Colon (tissue), 2 donors: Measurements from ENCODE around the gene BAHD1.

Experiments
- FAIRE-seq: peaks from 2 replicates; lab custom pipeline; 2012; peaks lifted over from hg19 to GRCh38; lab: Jason Lieb, UNC
- donor health status: control.
- donor health status: control.

BAHD1 gene

GRCh38 chr15:40424483-40425115, 16.2 kb upstream of the BAHD1 start:
- FAIRE-seq, result no peak

- FAIRE-seq, result no peak
These were observed 15.1 kb upstream of the BAHD1 start for GRCh38 chr15:40425681-40426080.

DNA sequence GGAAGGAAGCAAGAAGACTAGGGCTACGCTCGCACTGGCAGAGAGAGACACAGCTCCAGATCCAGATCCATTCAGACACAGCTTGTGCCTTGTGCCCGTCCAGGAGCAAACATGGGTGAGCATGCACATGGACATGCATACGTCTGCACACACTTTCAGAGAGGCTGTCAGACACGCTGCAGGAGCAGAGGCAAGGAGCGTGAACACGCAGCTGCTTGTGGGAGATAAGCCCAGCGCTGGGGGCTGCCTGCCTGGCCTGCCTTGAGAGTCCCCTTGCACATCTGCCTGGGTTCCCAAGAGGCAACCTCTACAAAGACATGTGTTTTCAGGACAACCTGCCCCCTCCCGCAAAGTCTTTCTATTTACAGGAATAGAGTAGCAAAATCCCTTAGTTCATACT, 13.6 kb upstream of the BAHD1 start:
- FAIRE-seq, result no peak

- FAIRE-seq, result no peak
These were observed 12.6 kb upstream of the BAHD1 start for GRCh38 chr15:40428185-40428584.

DNA sequence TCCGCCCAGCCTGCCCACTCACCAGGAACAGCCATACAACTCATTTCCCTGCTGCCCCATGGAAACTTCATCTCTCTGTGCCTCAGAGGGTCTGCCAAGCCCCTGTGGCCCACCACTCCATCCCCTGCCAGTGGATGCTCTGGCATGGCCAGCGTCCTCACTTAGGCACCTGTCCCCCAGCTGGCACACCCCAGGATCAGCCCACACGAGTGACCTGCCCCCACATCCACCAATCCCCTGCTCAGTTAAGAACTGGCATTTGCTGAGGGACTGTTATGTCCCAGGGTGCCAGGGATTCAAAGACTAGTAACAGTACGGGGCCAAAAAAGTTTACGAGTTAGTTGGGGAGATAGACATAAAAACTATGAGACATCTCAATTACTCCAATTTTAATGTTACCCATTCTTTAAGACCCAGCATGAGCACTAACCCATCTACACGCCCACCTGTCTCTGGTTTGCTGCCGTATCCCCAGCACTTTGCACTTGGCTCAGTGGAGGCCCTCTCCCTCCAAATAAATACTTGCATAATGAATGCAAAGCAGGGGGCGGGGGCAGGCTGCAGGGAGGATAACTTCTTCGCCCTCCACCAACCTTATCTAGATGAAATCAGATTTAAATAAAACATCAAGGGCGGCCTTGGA, 11.6 kb upstream of the BAHD1 start:
- FAIRE-seq, result no peak

GRCh38 chr15:40430271-40430805, 10.4 kb upstream of the BAHD1 start:
- no peak for FAIRE-seq

- no peak for FAIRE-seq
These were observed 5.6 kb upstream of the BAHD1 start for GRCh38 chr15:40435023-40435709.

DNA sequence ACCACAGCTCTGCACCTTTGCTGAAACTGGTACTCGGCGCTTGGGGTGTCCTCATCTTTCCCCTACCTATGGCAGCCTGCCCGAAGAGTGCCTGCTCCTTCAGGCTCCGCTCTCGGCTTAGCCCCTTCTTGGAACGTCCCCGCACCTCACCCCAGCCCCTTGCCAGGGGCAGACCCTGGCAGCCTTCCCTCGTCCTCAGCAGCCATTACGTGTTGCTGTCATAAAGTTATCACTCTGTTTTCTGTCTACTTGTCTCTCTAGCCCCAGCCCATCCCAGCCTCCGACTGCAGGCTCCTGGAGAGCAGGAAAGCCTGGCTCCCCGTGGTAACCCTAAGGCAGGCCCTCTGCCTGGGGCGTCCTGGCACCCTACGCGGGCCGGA, 5.1 kb upstream of the BAHD1 start:
- FAIRE-seq, result no peak

- FAIRE-seq, result no peak
These were observed 4.4 kb upstream of the BAHD1 start for GRCh38 chr15:40436116-40436891.

DNA sequence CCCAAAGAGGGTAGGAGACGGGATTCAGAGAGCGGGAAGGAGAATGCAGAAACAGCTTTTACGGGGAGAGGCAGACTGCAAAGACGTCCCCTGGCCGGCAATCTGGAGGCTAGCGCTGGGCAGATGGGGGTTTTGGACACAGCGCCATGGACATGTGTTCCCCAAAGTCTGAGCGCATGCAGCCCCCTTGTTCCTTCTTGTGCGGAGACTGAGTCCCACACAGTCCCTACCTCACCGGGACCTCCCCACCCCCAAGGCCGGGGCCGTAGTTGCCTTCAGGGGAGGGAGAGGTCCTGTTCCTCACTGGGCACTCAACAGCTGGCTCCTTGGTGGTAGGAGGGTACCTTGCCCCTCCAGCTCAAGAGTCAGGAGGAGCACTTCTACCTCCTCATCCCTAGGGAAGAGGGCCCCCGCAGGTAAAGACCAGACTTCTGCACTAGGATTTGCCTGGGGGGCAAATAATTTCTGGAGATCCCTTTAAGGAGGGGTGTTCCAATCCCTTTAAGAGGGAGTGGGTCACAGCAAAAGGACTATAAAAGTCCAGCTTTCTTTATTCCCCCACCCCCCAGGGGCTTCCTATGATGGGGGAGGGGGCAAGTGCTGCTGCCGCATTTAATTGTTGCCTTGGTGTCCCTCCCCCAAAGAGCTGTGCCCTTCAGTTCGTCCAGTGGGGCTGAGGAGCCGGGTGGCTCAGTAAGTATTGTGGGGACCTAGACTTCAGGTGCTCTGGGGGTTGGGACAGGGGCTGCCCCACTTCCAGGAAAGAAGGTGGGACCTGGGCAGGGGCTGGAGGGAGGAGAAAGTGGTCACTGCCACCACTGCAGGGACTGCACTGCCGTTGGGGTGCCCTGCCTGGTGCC, 3.6 kb upstream of the BAHD1 start:
- no peak for FAIRE-seq

- FAIRE-seq, result no peak
These were observed 2.7 kb upstream of the BAHD1 start for GRCh38 chr15:40437752-40438687.

DNA sequence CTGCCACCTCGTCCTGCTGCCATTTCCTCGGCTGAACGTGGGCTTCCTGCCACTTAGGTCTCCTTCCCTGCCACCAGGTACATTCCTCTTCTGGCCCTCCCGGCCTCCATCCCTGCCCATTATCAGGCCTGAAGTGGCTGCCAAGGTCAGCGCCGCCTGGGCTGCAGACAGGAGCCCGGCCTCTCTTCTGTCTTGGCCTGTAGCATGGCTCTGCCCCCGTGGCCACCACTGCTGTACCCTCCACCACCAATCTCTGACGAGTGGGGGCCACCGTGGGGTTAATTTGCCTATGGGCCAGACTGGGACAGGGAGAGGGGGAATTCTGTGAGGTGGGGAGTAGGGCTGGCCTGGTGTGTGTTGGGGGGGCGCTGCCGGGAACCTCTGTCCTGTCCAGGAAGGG, 2.0 kb upstream of the BAHD1 start:
- FAIRE-seq, result no peak

- FAIRE-seq, result no peak
These were observed 1.2 kb upstream of the BAHD1 start for GRCh38 chr15:40439461-40439959.

DNA sequence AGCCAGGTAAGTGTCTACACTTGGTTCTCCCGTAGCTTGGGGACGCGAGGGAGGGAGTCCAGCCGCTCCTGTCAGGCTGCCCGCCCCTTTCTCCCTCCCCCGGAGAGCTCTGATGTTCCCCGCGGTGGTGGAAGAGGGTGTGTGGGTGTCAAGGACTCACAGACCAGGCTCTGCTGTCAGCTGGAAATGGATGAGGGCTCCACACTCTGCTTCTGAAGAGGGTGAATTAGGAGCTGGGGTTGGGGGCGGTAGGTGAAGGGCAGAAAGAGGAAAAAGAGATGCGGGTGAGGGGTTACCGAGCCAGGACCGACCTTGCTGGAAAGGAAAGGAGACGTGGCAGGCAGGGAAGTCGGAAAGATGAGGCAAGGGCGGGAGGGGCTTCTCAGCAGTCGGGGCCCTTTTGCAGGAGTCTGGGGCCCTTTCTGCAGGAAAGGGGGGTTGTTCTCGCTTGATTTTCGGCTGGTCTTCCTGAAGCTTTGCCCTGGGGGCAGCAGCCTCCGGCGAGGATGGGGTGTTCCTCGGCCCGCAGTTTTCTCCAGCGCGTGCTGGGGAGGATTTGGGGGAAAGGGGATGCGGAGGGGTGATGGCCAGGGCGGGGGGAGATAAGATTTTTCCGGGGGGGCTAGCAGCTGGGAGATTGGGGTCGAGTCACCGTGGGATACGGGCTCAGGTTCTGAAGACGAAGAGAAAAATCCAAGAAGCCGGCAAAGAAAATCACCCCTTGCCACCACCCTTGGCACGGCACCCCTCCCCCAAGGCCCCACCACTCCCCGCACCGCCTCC, 602 bp upstream of the BAHD1 start:
- FAIRE-seq, result no peak

DNA sequence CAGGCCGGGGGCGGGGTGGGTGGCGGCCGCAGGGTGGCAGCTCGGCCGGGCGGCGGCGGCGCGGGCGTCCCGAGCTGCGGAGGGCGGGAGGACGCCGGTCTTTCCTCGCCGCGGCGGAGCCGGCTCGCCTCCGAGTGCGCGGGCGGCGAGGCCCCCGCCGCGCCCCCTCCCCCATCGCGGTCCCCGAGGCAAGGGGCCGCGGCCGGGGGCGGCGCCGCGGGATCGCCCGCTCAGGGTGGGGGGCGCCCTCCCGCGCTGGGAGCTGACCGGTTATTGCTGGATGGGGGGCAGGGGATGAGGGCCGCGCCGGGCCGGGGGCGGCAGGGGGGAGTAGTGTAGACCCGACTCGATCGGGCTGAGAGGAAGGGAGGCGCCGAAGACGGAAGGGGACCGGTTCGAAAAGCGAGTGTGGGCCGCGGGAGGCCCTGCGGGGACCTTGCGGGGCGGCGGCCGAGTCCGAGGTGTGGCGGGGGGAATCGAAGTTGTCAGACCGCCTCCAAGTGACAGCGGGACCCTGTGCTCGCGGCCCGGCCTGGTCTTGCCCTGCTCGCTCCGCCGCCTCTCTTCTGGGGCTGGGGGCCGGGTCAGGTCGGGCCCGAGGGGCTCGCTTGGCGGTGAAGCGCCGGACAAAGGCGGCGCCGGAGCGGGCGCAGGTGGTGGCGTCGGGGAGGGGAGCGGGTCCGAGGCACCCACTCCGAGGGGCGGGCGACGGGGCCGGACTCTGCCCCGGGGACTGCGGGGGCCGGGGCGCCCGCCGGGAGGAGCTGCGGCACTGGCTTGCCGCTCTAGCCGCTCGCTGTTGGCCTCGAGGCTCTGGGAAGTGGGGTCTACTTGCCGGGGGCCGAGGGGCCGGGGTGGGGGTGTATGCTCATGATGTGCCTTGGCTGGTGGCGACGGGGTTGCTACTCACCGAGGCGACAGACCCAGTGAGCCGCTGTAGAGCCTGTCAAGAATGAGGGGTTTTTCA, 1.1 kb downstream of the BAHD1 start:
- no peak for FAIRE-seq

DNA sequence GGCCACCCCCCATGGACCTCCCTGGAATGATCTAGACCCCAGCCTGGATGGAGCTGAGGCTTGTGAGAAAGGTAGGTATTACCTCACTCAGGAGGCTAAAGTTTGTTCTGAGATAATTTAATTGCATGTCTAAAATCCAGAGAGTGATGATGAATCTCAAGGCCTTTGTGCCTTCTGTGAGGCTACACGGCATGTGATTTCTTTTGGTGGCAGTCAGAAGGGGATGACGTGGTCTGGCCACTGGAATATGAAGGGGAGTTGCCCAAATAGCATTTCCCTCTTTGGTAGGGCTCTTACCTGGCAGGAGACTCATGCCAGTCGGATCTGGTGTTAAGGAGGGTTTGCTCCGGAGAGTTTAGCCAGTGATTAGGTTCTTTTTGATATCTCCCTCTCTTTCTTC, 2.5 kb downstream of the BAHD1 start:
- FAIRE-seq, result no peak

GRCh38 chr15:40443846-40444245, 3.1 kb downstream of the BAHD1 start:
- no peak for FAIRE-seq

- FAIRE-seq, result no peak
These were observed 4.0 kb downstream of the BAHD1 start for GRCh38 chr15:40444736-40445135.
